IMR-90 (cell line): Measurements from ENCODE around the gene XCR1. TPM values are rescaled to one million over a fixed set of nuclear protein-coding genes. Genes with fewer than 3 reads are reported as not detected.

Source experiments
- ATAC-seq: fragments of 200-7000 bp; cut with Tn5 transposase; 2 replicates; pipeline ENCODE4 v1.9.1; 2020; ENCODE audit warnings: low read depth, mild to moderate bottlenecking, moderate library complexity
- BruUV-seq: library from RNA; stranded (reverse); fragments of 400-500 nt; replicated peaks from 2 replicates; lab custom pipeline; 2021; lab: Mats Ljungman, UMichigan
- CTCF ChIA-PET: fragments of 300-600 bp; formaldehyde crosslinking; extraction: SDS; loops from one replicate; lab custom pipeline; 2021; ENCODE audit warnings: antibody characterized with exemption; lab: Yijun Ruan, JAX
- POLR2A ChIA-PET: fragments of 300-600 bp; sonication (Branson Sonifier 250); formaldehyde crosslinking; loops from one replicate; lab custom pipeline; 2022; ENCODE audit warnings: antibody characterized with exemption; ENCODE audit not compliant: unreplicated experiment; lab: Charles Lee
- DNase-seq: peaks from one replicate; pipeline ENCODE4 v3.0.0; 2013
- H2AFZ ChIP-seq: replicated peaks from 2 replicates; pipeline ENCODE3; 2013; ENCODE audit warnings: low read length, mild to moderate bottlenecking; ENCODE audit not compliant: poor library complexity
- H2AK5ac ChIP-seq: 2 replicates; pipeline ENCODE4 v1.6.1; 2013; ENCODE audit warnings: low read depth, low read length, inconsistent platforms
- H2AK9ac ChIP-seq: replicated peaks from 2 replicates; pipeline ENCODE3; 2013; ENCODE audit warnings: mild to moderate bottlenecking, low read depth, low read length, moderate library complexity; ENCODE audit not compliant: poor library complexity
- H2BK120ac ChIP-seq: 2 replicates; pipeline ENCODE4 v1.6.1; 2013; ENCODE audit warnings: low read depth, low read length, inconsistent platforms
- H2BK15ac ChIP-seq: 3 replicates; pipeline ENCODE4 v1.6.1; 2013; ENCODE audit warnings: low read depth, low read length, inconsistent platforms
- H2BK20ac ChIP-seq: 2 replicates; pipeline ENCODE4 v1.6.1; 2013; ENCODE audit warnings: low read depth, mild to moderate bottlenecking, inconsistent platforms, low read length, moderate library complexity
- H2BK5ac ChIP-seq: 2 replicates; pipeline ENCODE4 v1.6.1; 2013; ENCODE audit warnings: mild to moderate bottlenecking, low read depth, low read length, inconsistent platforms; ENCODE audit not compliant: poor library complexity, severe bottlenecking
- H3K14ac ChIP-seq: replicated peaks from 2 replicates; pipeline ENCODE4 v1.6.1; 2013; ENCODE audit warnings: low read depth, low read length, inconsistent platforms
- H3K18ac ChIP-seq: 2 replicates; pipeline ENCODE4 v1.6.1; 2013; ENCODE audit warnings: low read depth, low read length, control low read depth
- H3K23ac ChIP-seq: 2 replicates; pipeline ENCODE4 v1.6.1; 2013; ENCODE audit warnings: low read depth, low read length, inconsistent platforms
- H3K27ac ChIP-seq: 2 replicates; pipeline ENCODE4 v1.5.1; 2013; ENCODE audit warnings: mild to moderate bottlenecking, control low read depth, low read length; ENCODE audit not compliant: insufficient read depth
- H3K27me3 ChIP-seq: 2 replicates; pipeline ENCODE4 v1.6.1; 2013; ENCODE audit warnings: low read length; ENCODE audit not compliant: control insufficient read depth, insufficient read depth
- H3K36me3 ChIP-seq: 2 replicates; pipeline ENCODE4 v1.6.1; 2013; ENCODE audit warnings: low read length, mixed read lengths; ENCODE audit not compliant: control insufficient read depth, insufficient read depth
- H3K4ac ChIP-seq: 2 replicates; pipeline ENCODE4 v1.6.1; 2013; ENCODE audit warnings: low read depth, low read length, inconsistent platforms
- H3K4me1 ChIP-seq: 2 replicates; pipeline ENCODE4 v1.6.1; 2013; ENCODE audit warnings: low read length, mixed read lengths; ENCODE audit not compliant: control insufficient read depth, insufficient read depth
- H3K4me2 ChIP-seq: 2 replicates; pipeline ENCODE4 v1.6.1; 2013; ENCODE audit warnings: low read depth, mild to moderate bottlenecking, control low read depth, low read length, moderate library complexity
- H3K4me3 ChIP-seq: 2 replicates; pipeline ENCODE4 v1.5.1; 2013; ENCODE audit warnings: low read depth, mild to moderate bottlenecking, control low read depth, low read length, moderate library complexity; ENCODE audit not compliant: insufficient read depth
- H3K56ac ChIP-seq: 2 replicates; pipeline ENCODE4 v1.6.1; 2013; ENCODE audit warnings: low read length, inconsistent platforms; ENCODE audit not compliant: insufficient read depth; ENCODE audit errors: extremely low read depth
- H3K79me1 ChIP-seq, 2 experiments: 2 replicates each; pipeline ENCODE4 v1.6.1; 2013; ENCODE audit warnings: low read length in 2 of 2, inconsistent platforms in 1 of 2, low read depth in 1 of 2
- H3K9ac ChIP-seq: 2 replicates; pipeline ENCODE4 v1.6.1; 2013; ENCODE audit warnings: low read depth, low read length, control low read depth
- H3K9me1 ChIP-seq: 2 replicates; pipeline ENCODE4 v1.6.1; 2013; ENCODE audit warnings: low read length, inconsistent platforms; ENCODE audit not compliant: insufficient read depth
- H3K9me3 ChIP-seq: 2 replicates; pipeline ENCODE4 v1.6.1; 2013; ENCODE audit warnings: low read length; ENCODE audit not compliant: control insufficient read depth, insufficient read depth
- H4K20me1 ChIP-seq: 2 replicates; pipeline ENCODE4 v1.6.1; 2013; ENCODE audit warnings: low read length, inconsistent platforms; ENCODE audit not compliant: insufficient read depth
- H4K5ac ChIP-seq: 2 replicates; pipeline ENCODE4 v1.6.1; 2013; ENCODE audit warnings: mild to moderate bottlenecking, low read depth, low read length, control low read depth
- H4K8ac ChIP-seq, 2 experiments: 2 replicates each; pipeline ENCODE4 v1.6.1; 2013; ENCODE audit warnings: low read depth in 2 of 2, low read length in 2 of 2, control low read depth in 1 of 2, inconsistent platforms in 1 of 2
- H4K91ac ChIP-seq: 2 replicates; pipeline ENCODE4 v1.6.1; 2013; ENCODE audit warnings: low read depth, low read length, inconsistent platforms; ENCODE audit not compliant: insufficient read depth
- CEBPB ChIP-seq: IDR thresholded peaks from 2 replicates; pipeline ENCODE4 v1.6.1; 2012; ENCODE audit warnings: low read depth, low read length, improper control_type of control experiment
- CHD1 ChIP-seq: IDR thresholded peaks from 2 replicates; pipeline ENCODE4 v1.6.1; 2012; ENCODE audit warnings: low read depth, low read length, improper control_type of control experiment
- FOS ChIP-seq: fragments of 150-350 bp; IDR thresholded peaks from 2 replicates; pipeline ENCODE4 v1.6.1; 2016; ENCODE audit warnings: low read depth, low read length
- MAFK ChIP-seq: IDR thresholded peaks from 2 replicates; pipeline ENCODE4 v1.6.1; 2012; ENCODE audit warnings: low read depth, low read length, improper control_type of control experiment
- NFE2L2 ChIP-seq: fragments of 150-350 bp; IDR thresholded peaks from 2 replicates; pipeline ENCODE4 v1.6.1; 2016; ENCODE audit warnings: low read depth, mild to moderate bottlenecking, low read length
- RAD21 ChIP-seq: IDR thresholded peaks from 2 replicates; pipeline ENCODE4 v1.6.1; 2012; ENCODE audit warnings: low read length, improper control_type of control experiment
- RFX5 ChIP-seq: IDR thresholded peaks from 2 replicates; pipeline ENCODE4 v1.8.0; 2012; ENCODE audit warnings: low read depth, mild to moderate bottlenecking, low read length, moderate library complexity
- SMC3 ChIP-seq: fragments of 150-350 bp; IDR thresholded peaks from 2 replicates; pipeline ENCODE4 v1.6.1; 2016; ENCODE audit warnings: low read depth, mild to moderate bottlenecking, antibody characterized with exemption, low read length, moderate library complexity
- USF2 ChIP-seq: fragments of 150-350 bp; IDR thresholded peaks from 2 replicates; pipeline ENCODE4 v1.6.1; 2017; ENCODE audit warnings: mild to moderate bottlenecking, antibody characterized with exemption, low read length, low read depth
- WGBS, 2 experiments: methylation state at CpG; one replicate each; pipeline versions ENCODE4 v1.1.5 to v1.1.7; 2013; ENCODE audit warnings: missing lambda C conversion rate in 2 of 2; ENCODE audit not compliant: insufficient read length in 1 of 2; ENCODE audit errors: extremely low coverage in 2 of 2; 5-methylcytosine and 5-hydroxymethylcytosine counted together
- dilution Hi-C: fragments of 300-500 bp; cut with HindIII; formaldehyde crosslinking; loops from one replicate; pipeline ENCODE4 v1.14.3; 2018; ENCODE audit warnings: low sequenced_read_pairs; ENCODE audit not compliant: unreplicated experiment
- in situ Hi-C: fragments of 300-500 bp; cut with MboI; formaldehyde crosslinking; loops from 3 replicates; pipeline ENCODE4 v1.14.3; 2019; ENCODE audit warnings: low sequenced_read_pairs, inconsistent platforms, mixed read lengths
- intact Hi-C: fragments of 100-400 bp; cut with micrococcal nuclease; formaldehyde crosslinking; loops from 2 replicates; pipeline ENCODE4 v1.10.0; 2022
- polyA plus RNA-seq, 3 experiments: library from polyadenylated mRNA; depleted of rRNA; stranded (reverse); fragments of >200 nt; gene quantifications; 2 replicates each; pipeline ENCODE4 v1.2.3, GENCODE V29; 2012; ENCODE audit warnings: low replicate concordance in 1 of 3
- total RNA-seq: library from RNA; depleted of rRNA; stranded (reverse); fragments of >200 nt; gene quantifications from 2 replicates; pipeline ENCODE4 v1.2.3, GENCODE V29; 2012
- TF ChIP-seq, protein P1 (sequence below): fragments of 150-350 bp; IDR thresholded peaks from 2 replicates; pipeline ENCODE4 v1.6.1; 2016; ENCODE audit warnings: low read depth, mild to moderate bottlenecking, low read length, moderate library complexity, borderline replicate concordance

XCR1 gene
- total and polyA plus RNA-seq, 2 of the 4 experiments (the other 2 are of a cell fraction), result not detected

DNA sequence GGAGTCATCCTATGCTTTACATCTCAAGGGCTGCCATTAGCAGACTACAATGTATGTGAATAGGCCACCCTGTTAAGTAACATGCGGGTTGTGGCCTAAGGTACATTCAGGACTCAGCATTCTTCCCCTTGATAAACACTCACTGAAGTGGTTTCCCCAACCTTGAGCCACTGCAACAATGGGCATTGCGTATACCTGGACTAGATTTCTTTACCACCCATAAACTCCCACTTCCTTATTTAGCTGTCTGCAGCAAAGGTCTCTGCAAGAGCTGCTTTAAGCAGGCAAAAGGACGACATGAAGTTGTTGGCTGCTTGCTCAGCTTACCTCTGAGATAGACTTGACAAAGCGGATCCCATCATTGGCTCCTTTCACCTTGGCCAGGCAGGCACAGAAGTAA, 47.9 kb downstream of the XCR1 start:
- in situ Hi-C loops (no loop called here), dilution Hi-C loops (no loop called here), intact Hi-C loops (no loop called here)
- no peaks in the 10 kb centered on the region; the same call in 1 of the 2 replicates for H4K20me1 ChIP-seq
- H3K18ac ChIP-seq, result no peak overlapping the region
- 100% methylated on average over 2 of the region's 4 CpGs; no CpG with 5 or more reads in 1 of the 2 experiments for WGBS, 2 experiments
- H3K56ac ChIP-seq, result no peak overlapping the region
- ChIA-PET POLR2A (no interaction called here), CTCF (no interaction called here)
- no peak overlapping the region for H4K91ac ChIP-seq
- peaks cover 17% of the 10 kb centered on the region for H3K9me1 ChIP-seq
- no peak overlapping the region for H2AK5ac ChIP-seq
- H3K27ac ChIP-seq, result no peak overlapping the region
- peaks cover 34% of the 10 kb centered on the region for H3K36me3 ChIP-seq
- DNase-seq, result no peak
- no peak overlapping the region for H2AFZ ChIP-seq
- H3K4me1 ChIP-seq, result peaks cover 8% of the 10 kb centered on the region
- no peaks in the 10 kb centered on the region for H3K9me3 ChIP-seq
- H2BK20ac ChIP-seq, result no peak overlapping the region
- H3K79me1 ChIP-seq, result peaks cover 0 to 15% of the 10 kb centered on the region in 2 experiments; a peak in 2 of 4 replicates
- H3K4me2 ChIP-seq, result no peak overlapping the region
- no peak overlapping the region for H2BK5ac ChIP-seq
- no TSS peak for BruUV-seq
- no peak overlapping the region for H3K9ac ChIP-seq
- no peak for TF ChIP-seq USF2
- TF ChIP-seq CHD1, result no peak
- TF ChIP-seq, protein P1, sequence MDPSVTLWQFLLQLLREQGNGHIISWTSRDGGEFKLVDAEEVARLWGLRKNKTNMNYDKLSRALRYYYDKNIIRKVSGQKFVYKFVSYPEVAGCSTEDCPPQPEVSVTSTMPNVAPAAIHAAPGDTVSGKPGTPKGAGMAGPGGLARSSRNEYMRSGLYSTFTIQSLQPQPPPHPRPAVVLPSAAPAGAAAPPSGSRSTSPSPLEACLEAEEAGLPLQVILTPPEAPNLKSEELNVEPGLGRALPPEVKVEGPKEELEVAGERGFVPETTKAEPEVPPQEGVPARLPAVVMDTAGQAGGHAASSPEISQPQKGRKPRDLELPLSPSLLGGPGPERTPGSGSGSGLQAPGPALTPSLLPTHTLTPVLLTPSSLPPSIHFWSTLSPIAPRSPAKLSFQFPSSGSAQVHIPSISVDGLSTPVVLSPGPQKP, result no peak
- no peak for TF ChIP-seq RAD21
- no peak for TF ChIP-seq FOS
- TF ChIP-seq CEBPB, result no peak
- no peak for TF ChIP-seq MAFK
- TF ChIP-seq RFX5, result no peak
- no peak for TF ChIP-seq NFE2L2
- TF ChIP-seq SMC3, result no peak
- no peak for ATAC-seq
- no peak overlapping the region for H3K14ac ChIP-seq
- H4K5ac ChIP-seq, result no peak overlapping the region
- no peaks in the 10 kb centered on the region for H3K27me3 ChIP-seq
- H2BK15ac ChIP-seq, result no peak overlapping the region
- no peak overlapping the region for H2AK9ac ChIP-seq
- H4K8ac ChIP-seq, result no peak overlapping the region
- no peak overlapping the region for H3K4ac ChIP-seq
- no peak overlapping the region for H3K4me3 ChIP-seq
- H3K23ac ChIP-seq, result no peak overlapping the region
- H2BK120ac ChIP-seq, result no peak overlapping the region
